Smooth muscle cell (in vitro differentiated cells): Measurements from ENCODE around the gene PPP1R14B. TPM values are rescaled to one million over a fixed set of nuclear protein-coding genes. Genes with fewer than 3 reads are reported as not detected.

Source experiments
- DNase-seq: peaks from one replicate; lab custom pipeline; 2025; ENCODE audit not compliant: unreplicated experiment; lab: John Stamatoyannopoulos, UW
- H2AFZ ChIP-seq: fragments of 200-600 bp; sonication (generic); 2 replicates; pipeline ENCODE4 v1.6.0; 2016; ENCODE audit warnings: antibody characterized with exemption, low read depth, mild to moderate bottlenecking
- H3F3A ChIP-seq: fragments of 200-600 bp; sonication (generic); 2 replicates; pipeline ENCODE4 v1.6.0; 2017; ENCODE audit warnings: antibody characterized with exemption, low read depth
- H3K27ac ChIP-seq: fragments of 200-600 bp; sonication (generic); 2 replicates; pipeline ENCODE4 v1.5.1; 2016; ENCODE audit warnings: low read depth, mild to moderate bottlenecking
- H3K27me3 ChIP-seq: fragments of 200-600 bp; sonication (generic); 2 replicates; pipeline ENCODE4 v1.6.1; 2016; ENCODE audit warnings: low read depth, mild to moderate bottlenecking
- H3K36me3 ChIP-seq: fragments of 200-600 bp; sonication (generic); 2 replicates; pipeline ENCODE4 v1.5.1; 2016; ENCODE audit warnings: low read depth
- H3K4me1 ChIP-seq: fragments of 200-600 bp; sonication (generic); 2 replicates; pipeline ENCODE4 v1.5.1; 2016; ENCODE audit warnings: low read depth
- H3K4me2 ChIP-seq: fragments of 200-600 bp; sonication (generic); 2 replicates; pipeline ENCODE4 v1.6.0; 2016; ENCODE audit warnings: mild to moderate bottlenecking
- H3K4me3 ChIP-seq: fragments of 200-600 bp; sonication (generic); 2 replicates; pipeline ENCODE4 v1.5.1; 2016; ENCODE audit warnings: mild to moderate bottlenecking
- H3K79me2 ChIP-seq: fragments of 200-600 bp; sonication (generic); 2 replicates; pipeline ENCODE4 v1.6.0; 2016; ENCODE audit warnings: low read depth, mild to moderate bottlenecking
- H3K9ac ChIP-seq: fragments of 200-600 bp; sonication (generic); 2 replicates; pipeline ENCODE4 v1.6.0; 2016; ENCODE audit warnings: low read depth
- H3K9me3 ChIP-seq: fragments of 200-600 bp; sonication (generic); replicated peaks from 2 replicates; pipeline ENCODE4 v1.5.1; 2016; ENCODE audit warnings: low read depth
- H4K20me1 ChIP-seq: fragments of 200-600 bp; sonication (generic); 2 replicates; pipeline ENCODE4 v1.6.0; 2016; ENCODE audit warnings: low read depth
- CTCF ChIP-seq: fragments of 200-600 bp; sonication (generic); IDR thresholded peaks from 2 replicates; pipeline ENCODE4 v1.5.1; 2017; ENCODE audit warnings: borderline replicate concordance, mild to moderate bottlenecking, antibody characterized with exemption; ENCODE audit not compliant: insufficient read depth, poor library complexity, severe bottlenecking
- WGBS: methylation state at CpG from one replicate; pipeline ENCODE4 v1.1.7; 2016; ENCODE audit warnings: low lambda C conversion rate; 5-methylcytosine and 5-hydroxymethylcytosine counted together
- polyA plus RNA-seq: library from polyadenylated mRNA; unstranded; fragments of >200 nt; fragmentation: Nextera tagmentation; extraction: Ambion mirVana; gene quantifications from 2 replicates; pipeline ENCODE4 v1.2.1, GENCODE V29; 2016
- total RNA-seq: library from RNA; depleted of rRNA; stranded (reverse); fragments of >200 nt; gene quantifications from 2 replicates; pipeline ENCODE4 v1.2.3, GENCODE V29; 2014

Gene PPP1R14B
- total and polyA plus RNA-seq, 2 experiments from 2014 or later = 242 to 530 TPM

- Histone ChIP-seq H3K27ac (no peak overlapping the region), H3K9me3 (no peaks in the 10 kb centered on the region), H2AFZ (no peak overlapping the region), H3K4me3 (no peak overlapping the region), H3K27me3 (no peaks in the 10 kb centered on the region), H4K20me1 (no peaks in the 10 kb centered on the region), H3F3A (peaks cover 12% of the 10 kb centered on the region), H3K4me2 (no peak overlapping the region), H3K9ac (no peak overlapping the region), H3K36me3 (no peaks in the 10 kb centered on the region), H3K79me2 (no peaks in the 10 kb centered on the region), H3K4me1 (peaks cover 8% of the 10 kb centered on the region)
- TF ChIP-seq CTCF = no peak
- DNase-seq = no peak
- 87% methylated on average over 13 of the region's 27 CpGs for WGBS
These were observed 20.6 kb upstream of the PPP1R14B start for GRCh38 chr11:64267207-64267945.

- H3K36me3 ChIP-seq = no peaks in the 10 kb centered on the region
- H3K9ac ChIP-seq = no peak overlapping the region
- no peak for DNase-seq
- peaks cover 8% of the 10 kb centered on the region for H3F3A ChIP-seq
- H2AFZ ChIP-seq = no peak overlapping the region
- H3K79me2 ChIP-seq = no peaks in the 10 kb centered on the region
- no peak for TF ChIP-seq CTCF
- 92% methylated on average over 15 of the region's 15 CpGs for WGBS
- H3K4me2 ChIP-seq = no peak overlapping the region
- H4K20me1 ChIP-seq = no peaks in the 10 kb centered on the region
- H3K27ac ChIP-seq = no peak overlapping the region
- H3K4me3 ChIP-seq = no peak overlapping the region
- no peaks in the 10 kb centered on the region for H3K27me3 ChIP-seq
- H3K4me1 ChIP-seq = peaks cover 8% of the 10 kb centered on the region
- no peaks in the 10 kb centered on the region for H3K9me3 ChIP-seq
These were observed 19.6 kb upstream of the PPP1R14B start for GRCh38 chr11:64266339-64266738.

GRCh38 chr11:64265176-64266160 lies 18.7 kb upstream of the PPP1R14B start:
- no peaks in the 10 kb centered on the region for H3K27me3 ChIP-seq
- H3K27ac ChIP-seq = no peak overlapping the region
- TF ChIP-seq CTCF = no peak
- 93% methylated on average over 35 of the region's 35 CpGs for WGBS
- no peak for DNase-seq
- H3K4me1 ChIP-seq = peaks cover 8% of the 10 kb centered on the region
- no peak overlapping the region for H3K9ac ChIP-seq
- no peak overlapping the region for H3K4me3 ChIP-seq
- H3F3A ChIP-seq = peaks cover 8% of the 10 kb centered on the region
- no peak overlapping the region for H2AFZ ChIP-seq
- H3K79me2 ChIP-seq = no peaks in the 10 kb centered on the region
- H3K4me2 ChIP-seq = no peak overlapping the region
- no peaks in the 10 kb centered on the region for H3K36me3 ChIP-seq
- no peaks in the 10 kb centered on the region for H4K20me1 ChIP-seq
- H3K9me3 ChIP-seq = no peaks in the 10 kb centered on the region
